ENCODE results near the gene BCL7A.
"Not testable (repeated sequence)": the region's sequence is repeated elsewhere in the genome, so short reads cannot be mapped to it uniquely, and the experiment has no call there.

DNA sequence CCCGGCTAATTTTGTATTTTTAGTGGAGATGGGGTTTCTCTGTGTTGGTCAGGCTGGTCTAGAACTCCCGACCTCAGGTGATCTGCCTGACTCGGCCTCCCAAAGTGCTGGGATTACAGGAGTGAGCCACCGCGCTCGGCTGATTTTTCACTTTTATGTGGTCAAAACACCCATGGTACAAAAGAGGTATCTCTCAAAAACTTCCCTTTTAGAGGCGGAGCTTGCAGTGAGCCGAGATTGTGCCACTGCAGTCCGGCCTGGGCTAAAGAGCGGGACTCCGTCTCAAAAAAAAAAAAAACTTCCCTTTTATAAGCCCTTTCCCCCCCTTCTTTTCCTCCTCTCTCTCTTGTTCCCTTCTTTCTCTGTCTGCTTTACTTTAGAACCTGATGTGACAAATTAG, 83.8 kb downstream of the BCL7A start:
- TF ChIP-seq, protein P1, sequence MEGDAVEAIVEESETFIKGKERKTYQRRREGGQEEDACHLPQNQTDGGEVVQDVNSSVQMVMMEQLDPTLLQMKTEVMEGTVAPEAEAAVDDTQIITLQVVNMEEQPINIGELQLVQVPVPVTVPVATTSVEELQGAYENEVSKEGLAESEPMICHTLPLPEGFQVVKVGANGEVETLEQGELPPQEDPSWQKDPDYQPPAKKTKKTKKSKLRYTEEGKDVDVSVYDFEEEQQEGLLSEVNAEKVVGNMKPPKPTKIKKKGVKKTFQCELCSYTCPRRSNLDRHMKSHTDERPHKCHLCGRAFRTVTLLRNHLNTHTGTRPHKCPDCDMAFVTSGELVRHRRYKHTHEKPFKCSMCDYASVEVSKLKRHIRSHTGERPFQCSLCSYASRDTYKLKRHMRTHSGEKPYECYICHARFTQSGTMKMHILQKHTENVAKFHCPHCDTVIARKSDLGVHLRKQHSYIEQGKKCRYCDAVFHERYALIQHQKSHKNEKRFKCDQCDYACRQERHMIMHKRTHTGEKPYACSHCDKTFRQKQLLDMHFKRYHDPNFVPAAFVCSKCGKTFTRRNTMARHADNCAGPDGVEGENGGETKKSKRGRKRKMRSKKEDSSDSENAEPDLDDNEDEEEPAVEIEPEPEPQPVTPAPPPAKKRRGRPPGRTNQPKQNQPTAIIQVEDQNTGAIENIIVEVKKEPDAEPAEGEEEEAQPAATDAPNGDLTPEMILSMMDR (IDR thresholded peaks at IDR 0.05; ENCODE audit: poor library complexity, severe bottlenecking) = not testable (repeated sequence)
- TF ChIP-seq TAF1 (IDR thresholded peaks at IDR 0.05; ENCODE audit: low read depth); EP300 (conservative IDR thresholded peaks at IDR 0.05; ENCODE audit: poor library complexity, severe bottlenecking); SMC3 (conservative IDR thresholded peaks at IDR 0.05; ENCODE audit: poor library complexity); RAD21 (conservative IDR thresholded peaks at IDR 0.05); EZH2 (IDR thresholded peaks at IDR 0.05; ENCODE audit: borderline replicate concordance, insufficient read depth, low read length, poor library complexity, severe bottlenecking); POLR2AphosphoS5 (IDR thresholded peaks at IDR 0.05): not testable (repeated sequence)
